ENCODE measurements around the gene SNORC.

Gene SNORC

DNA sequence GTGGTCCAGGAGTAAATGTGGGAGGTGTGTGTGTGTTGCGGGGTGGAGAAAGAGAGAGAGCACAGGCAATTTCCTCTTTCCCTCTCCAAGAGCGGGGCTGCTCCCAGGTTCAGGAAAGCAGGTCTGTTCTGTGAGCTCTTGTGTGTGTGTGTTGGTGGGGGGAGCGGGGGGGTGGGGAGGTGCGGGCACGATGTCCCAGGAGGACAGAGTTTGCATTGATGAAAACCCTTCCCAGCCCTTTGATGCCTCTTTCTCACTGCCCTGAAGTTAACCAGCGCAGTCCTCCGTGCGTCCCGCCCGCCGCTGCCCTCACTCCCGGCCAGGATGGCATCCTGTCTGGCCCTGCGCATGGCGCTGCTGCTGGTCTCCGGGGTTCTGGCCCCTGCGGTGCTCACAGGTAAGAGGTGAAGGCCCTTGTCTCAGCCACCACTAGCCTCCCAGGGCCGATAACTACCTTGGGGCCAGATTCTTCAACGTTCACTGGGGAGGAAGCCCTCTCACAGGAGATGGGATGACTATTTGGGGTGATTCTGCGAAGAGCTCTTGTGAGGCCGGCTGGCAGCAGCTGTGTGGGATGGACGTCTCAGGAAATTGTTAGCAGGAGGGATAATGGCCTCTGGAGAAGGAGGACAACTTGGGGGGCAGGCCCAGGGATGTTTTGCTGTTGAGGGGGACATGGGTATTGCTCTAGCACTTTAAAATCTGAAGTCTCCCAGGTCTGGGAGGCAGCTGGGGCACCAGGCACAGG, at the start of gene SNORC:
TSS of gene SNORC (plus strand) at position 247 of the 748 bp plus-strand sequence. CDS start at position 325, 78 bp downstream.
- in situ Hi-C loops (cut with HindIII; ENCODE audit: low sequenced_read_pairs): loop anchor here (25.0 kb wide), 1 partner anchor 367 kb away; no protein-coding TSS in a partner anchor

DNA sequence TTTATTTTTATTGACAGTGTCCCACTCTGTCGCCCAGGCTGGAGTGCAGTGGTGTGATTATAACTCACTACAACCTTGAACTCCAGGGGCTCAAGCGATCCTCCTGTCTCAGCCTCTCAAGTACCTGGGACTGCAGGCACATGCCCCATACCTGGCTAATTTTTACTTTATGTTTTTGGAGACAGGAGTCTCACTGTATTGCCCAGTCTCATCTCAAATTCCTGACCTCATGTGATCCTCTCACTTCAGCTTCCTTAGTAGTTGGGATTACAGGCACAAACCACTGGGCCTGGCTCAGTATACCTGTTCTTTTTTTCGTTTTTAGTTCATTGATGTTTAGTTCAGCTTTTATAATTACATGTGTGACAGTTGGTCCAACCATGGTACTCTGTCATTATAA, 40.1 kb upstream of the SNORC start:
- in situ Hi-C loops (cut with HindIII; ENCODE audit: low sequenced_read_pairs): no loop called here

DNA sequence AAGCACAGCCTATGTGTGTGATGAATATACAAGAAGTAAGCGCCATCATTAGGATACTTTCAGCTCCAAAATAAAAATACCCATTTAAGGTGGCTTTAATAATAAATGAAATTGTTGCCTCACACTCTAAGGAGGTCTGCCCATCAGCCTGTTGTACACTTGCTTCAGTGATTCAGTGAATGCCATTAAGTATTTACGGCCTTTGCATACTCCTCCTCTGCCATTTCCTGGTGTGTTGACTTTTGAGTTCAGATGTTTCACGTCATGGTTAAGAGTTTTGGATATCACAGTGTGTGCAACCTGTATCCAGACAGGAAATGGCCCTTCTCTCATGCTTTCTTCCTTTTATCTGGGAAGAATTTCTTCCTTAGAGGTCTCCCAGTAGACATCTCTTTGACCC, 38.6 kb upstream of the SNORC start:
- in situ Hi-C loops (cut with HindIII; ENCODE audit: low sequenced_read_pairs): no loop called here

DNA sequence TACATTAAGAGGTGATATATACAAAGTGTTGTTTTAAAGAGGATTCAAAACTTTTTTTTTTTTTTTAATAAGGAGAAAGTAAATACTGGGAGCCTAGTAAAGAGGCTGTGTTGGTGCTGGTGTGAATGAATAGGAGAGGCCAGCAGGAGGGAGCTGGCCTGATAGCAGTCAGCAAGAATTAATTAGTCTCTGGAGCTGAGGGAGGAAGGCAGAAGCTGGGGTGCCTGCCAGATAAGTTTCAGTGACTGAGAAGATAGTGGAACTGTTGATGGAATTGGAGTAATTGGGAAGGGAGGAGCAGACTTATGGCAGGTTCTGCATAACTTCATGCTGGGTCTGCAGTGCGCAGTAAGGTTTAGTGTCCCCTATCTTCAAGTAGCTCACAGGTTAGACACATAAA, 36.2 kb upstream of the SNORC start:
- in situ Hi-C loops (cut with HindIII; ENCODE audit: low sequenced_read_pairs): no loop called here

DNA sequence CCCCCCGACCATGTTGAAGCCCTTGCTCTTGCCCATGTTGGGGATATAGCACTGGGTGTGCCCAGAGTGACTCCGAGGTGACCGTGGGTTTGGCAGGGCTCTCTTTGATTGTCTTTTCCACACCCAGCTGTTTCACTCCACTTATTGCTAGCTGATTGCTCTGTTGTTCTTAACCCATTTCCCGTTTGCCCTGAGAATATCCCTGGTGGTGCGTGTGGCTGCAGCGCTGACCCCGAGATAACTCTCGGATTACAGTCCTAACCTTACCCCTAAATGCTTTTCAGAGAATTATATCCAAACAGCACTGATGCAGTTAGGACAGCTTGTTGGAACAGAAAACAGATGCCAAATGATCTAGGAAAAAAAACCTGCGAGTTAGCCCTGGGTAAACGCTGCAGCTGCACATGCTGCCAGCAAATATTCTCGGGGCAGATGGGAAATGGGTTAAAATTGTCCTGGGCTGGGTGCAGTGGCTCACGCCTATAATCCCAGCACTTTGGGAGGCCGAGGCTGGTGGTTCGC, 34.3 kb upstream of the SNORC start:
- in situ Hi-C loops (cut with HindIII; ENCODE audit: low sequenced_read_pairs): no loop called here

DNA sequence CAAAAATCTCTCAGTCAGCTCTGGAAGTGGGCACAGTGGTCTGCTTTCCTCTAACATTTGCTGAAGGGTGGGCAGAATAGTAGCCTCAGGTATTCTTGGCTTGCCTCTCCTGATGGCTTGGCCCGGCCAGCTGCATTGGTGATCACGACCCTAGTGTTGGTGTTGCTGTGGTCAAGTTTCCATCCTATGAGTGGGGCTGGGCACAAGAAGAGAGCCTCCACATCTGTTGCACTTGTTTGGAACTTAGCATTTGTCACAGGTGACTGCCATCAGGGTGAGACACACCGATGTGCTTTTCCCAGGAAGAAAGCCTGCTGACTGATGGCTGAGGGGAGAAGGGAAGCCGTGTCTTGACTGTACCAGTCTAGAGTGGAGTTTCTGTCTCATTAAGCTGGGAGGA, 33.1 kb upstream of the SNORC start:
- in situ Hi-C loops (cut with HindIII; ENCODE audit: low sequenced_read_pairs): no loop called here

DNA sequence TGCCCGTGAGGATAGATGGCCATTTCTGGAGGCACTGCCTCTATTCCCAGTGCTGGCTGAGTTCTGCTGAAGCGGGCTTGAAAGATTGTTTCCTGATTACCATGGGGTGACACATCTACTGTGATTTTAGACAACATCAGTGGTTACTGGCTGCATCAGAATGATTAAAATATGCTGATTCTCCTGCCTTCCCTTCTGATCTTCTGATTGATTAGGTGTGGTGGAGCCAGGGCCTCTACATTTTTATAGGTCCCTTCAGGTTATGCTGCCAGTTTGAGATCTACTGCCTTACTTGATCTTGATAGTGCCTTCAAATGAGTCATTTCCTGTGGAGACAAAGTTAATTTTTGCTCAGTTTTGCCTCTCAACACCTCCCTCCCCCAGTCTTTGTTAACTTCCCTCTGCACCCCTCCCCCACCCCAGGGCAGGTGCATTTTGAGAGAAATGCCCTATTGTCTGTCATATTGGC, 31.6 kb upstream of the SNORC start:
- in situ Hi-C loops (cut with HindIII; ENCODE audit: low sequenced_read_pairs): no loop called here

DNA sequence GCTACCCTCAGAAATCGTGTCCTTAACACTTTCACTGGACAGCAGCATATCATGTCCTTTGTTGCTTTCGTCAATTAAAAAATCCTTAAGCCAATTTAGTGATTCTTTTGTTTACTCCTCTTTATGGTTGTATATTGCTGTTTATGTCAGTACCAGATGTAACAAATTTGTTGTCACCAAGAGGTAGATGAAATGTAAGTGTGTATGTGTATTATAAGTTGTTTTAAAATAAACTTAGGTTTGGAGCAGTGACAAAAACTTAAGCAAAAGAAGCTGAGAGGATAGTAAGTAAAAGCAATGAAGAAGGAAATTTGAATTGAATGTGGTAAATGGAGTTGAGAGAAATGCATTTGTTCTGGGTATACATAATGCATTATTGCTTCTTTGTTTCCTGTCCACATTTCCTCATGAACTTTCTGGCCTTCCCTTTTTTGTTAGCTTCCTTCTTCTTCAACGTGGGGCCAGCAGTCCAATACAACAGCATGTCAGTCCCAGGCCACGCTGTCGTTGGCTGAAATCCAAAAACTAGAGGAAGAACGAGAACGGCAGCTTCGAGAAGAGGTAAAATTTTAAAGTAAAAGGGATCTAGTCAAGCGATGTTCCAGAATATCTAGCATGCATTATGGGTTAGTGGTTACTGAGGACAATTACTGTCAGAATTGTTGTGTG, 30.5 kb upstream of the SNORC start:
- in situ Hi-C loops (cut with HindIII; ENCODE audit: low sequenced_read_pairs): no loop called here

DNA sequence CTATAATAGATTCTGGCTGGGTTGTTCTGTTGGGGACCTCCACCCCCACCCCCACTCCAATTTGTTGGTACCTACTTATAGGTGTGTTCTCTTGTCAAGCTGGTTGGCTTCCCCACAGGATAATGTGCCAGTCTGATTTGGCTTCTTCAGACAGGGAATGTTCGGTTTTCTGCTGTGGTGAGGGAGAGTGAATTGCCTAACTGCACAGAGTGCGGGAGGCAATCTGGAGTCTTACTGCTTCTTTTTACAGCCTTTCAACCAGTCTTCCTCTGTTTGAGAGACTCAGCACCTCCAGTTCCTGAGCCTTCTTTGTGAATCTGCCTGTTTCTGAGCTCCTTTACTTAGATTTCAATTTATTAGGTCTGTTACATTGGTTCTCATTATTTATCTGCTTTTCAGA, 27.4 kb upstream of the SNORC start:
- in situ Hi-C loops (cut with HindIII; ENCODE audit: low sequenced_read_pairs): no loop called here

DNA sequence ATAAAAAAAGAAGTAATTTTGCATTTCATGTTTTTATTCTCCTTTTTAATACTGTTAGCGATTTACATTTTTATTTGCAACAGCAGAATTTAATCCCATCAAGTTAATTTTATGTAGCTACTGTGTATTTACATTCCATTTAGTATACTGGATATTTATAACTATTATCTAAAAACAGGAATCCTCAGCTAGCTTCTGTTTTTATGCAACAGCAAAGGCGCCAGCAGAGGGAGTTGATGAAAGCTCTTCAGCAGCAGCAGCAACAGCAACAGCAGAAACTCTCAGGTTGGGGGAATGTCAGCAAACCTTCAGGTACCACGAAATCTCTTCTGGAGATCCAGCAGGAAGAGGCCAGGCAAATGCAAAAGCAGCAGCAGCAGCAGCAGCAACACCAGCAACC, 26.2 kb upstream of the SNORC start:
- in situ Hi-C loops (cut with HindIII; ENCODE audit: low sequenced_read_pairs): no loop called here

DNA sequence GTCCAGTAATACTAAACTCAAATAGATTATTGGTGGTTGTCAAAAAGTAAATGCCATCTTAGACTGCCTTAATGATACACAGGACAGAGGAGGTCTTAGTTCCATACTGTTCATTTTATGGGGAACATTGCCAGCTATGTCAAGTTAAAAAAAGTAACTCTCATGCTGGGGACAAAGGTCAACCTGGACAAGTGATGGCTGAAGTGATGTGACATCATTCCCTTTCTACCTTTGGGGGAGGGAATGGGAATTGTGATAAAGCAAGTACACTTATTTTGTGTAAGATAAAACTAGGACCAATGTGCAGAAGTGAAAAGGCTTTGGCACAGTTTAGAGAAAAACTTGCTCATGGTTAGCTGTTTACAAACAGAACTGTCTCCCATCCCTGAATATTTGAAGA, 24.0 kb upstream of the SNORC start:
- in situ Hi-C loops (cut with HindIII; ENCODE audit: low sequenced_read_pairs): no loop called here

DNA sequence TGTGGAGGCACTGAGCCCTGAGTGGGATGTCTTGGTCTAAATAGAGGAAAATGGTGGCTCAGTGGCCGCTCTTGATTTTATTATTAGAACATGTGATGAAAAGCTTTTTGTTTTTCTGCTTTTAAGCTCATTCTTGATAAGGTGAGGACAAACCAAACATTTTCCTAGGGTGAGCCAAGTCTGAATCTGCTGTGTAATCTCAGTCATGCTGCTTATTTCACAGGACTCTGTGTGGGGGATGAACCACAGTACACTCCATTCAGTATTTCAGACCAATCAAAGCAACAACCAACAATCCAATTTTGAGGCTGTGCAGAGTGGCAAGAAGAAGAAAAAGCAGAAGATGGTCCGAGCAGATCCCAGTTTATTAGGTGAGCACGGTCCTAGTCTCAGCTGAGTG, 20.0 kb upstream of the SNORC start:
- in situ Hi-C loops (cut with HindIII; ENCODE audit: low sequenced_read_pairs): loop anchor here (25.0 kb wide), 1 partner anchor 387 kb away; no protein-coding TSS in a partner anchor

DNA sequence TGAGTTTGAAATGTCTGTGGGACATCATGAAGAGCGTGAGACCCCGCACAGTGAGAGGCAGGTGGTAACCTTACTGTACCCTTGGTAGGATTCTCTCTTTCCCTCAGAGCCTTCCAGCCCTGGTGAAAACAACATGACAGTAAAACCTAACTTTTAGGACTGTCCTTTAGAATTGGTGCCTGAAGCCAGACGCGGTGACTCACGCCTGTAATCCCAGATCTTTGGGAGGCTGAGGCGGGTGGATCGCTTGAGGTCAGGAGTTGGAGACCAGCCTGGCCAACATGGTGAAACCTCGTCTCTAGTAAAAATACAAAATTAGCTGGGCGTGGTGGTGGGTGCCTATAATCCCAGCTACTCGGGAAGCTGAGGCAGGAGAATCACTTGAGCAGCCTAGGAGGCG, 18.0 kb upstream of the SNORC start:
- in situ Hi-C loops (cut with HindIII; ENCODE audit: low sequenced_read_pairs): loop anchor here (25.0 kb wide), 1 partner anchor 385 kb away; no protein-coding TSS in a partner anchor

DNA sequence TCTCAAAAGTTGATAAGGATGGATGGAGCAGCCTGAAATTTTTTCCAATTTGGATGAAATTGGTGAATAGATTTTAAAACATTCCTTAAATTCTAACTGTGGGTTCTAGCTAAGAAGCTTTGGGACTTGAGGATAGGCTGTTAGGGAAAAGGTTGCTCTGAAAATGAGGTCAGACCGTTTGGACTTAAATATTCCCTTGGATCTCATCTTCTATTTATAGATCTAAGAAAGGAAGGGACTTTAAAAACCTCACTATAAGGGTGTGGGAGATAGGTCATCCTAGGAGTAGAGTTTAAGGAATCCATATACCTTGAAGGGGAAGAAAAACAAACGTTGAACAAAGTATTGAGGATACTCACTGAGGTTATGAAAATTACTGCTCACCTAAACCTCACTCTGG, 17.4 kb upstream of the SNORC start:
- in situ Hi-C loops (cut with HindIII; ENCODE audit: low sequenced_read_pairs): loop anchor here (25.0 kb wide), 1 partner anchor 385 kb away; no protein-coding TSS in a partner anchor

DNA sequence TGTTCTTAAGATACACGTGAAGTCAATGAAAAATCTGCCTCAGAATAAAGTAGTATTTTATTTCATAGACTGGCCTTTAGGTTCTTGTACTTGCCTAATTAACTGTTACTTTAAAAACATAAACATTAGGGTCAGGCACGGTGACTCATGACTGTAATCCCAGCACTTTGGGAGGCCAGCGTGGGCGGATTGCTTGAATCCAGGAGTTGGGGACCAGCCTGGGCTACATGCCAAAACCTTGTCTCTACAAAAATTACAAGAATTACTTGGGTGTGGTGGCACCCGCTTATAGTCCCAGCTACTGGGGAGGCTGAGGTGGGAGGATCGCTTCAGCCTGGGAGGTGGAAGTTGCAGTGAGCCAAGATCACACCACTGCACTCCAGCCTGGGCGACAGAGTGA, 16.0 kb upstream of the SNORC start:
- in situ Hi-C loops (cut with HindIII; ENCODE audit: low sequenced_read_pairs): loop anchor here (25.0 kb wide), 1 partner anchor 383 kb away; no protein-coding TSS in a partner anchor

DNA sequence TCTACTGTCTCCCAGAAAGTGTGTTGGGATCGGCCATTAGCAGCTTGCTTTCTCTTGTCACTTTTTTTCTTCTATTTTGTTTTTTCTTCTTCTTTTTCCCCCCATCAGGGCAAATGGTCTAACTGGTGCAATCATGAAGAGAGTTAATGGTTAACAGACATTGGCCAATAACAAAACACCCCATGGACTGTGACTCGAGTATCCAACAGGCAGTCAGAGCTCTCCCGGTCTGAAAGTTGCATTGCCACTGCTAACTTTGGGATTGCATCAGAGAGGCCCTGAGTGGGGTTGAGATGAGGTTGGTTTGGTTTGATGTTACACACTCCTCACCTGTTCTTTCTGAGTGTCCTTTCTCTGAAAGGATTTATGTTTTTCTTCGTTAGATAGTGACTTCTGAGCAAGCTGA, 12.9 kb upstream of the SNORC start:
- in situ Hi-C loops (cut with HindIII; ENCODE audit: low sequenced_read_pairs): loop anchor here (25.0 kb wide), 1 partner anchor 380 kb away; no protein-coding TSS in a partner anchor

DNA sequence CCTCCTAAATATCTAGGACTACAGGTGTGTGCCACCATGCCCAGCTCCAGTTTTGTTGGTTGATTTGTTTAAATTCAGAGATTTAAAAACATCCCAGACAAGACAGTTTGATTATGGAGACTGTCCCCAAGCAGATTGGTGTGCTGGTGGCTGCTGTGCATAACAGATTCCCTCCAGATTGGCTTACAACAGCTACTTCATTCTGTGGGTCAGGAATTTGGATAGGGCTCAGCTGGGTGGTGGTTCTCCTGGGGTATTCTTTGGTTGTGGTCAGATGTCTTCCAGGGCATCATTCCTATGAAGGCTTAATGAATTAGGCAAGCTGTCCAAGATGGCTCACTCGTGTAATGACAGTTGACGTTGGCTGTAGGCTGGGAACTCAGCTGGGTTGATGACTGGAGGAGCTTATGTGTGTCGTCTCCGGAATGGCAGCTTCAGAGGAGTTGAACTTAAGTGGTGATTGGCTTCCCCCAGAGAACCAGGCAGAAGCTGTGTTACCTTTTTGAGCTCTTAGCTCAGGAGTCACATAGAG, 10.6 kb upstream of the SNORC start:
- in situ Hi-C loops (cut with HindIII; ENCODE audit: low sequenced_read_pairs): loop anchor here (25.0 kb wide), 1 partner anchor 378 kb away; no protein-coding TSS in a partner anchor

DNA sequence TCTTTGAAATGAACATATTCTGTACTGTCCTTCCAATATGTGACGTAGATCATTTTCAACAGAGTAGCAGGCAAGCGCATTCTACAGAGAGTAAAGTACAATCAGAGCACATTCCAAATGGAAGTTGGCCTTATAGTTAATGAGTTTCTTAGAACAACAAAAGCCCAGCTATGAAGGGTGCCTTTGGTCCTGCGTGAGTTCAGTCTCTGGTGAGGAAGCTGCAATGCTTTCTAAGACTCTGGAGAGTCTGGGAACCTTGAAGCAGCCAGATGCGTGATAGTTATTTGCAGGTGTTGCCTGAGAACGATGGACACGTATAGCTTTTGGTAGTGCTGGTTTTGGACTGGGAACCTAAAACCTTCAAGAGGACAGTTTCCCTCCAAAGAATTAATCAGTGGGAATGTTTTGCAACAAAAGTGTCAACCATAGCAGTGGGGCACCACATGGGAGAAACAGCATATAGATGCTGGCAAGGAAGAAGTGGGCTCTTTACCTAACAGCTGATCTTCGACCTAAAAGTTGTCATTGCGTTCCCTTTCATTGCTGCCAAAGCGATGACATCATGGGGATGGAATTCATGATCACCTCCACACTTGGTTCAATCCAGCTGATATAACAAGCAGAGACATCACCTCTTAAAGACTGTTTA, 9.3 kb upstream of the SNORC start:
- in situ Hi-C loops (cut with HindIII; ENCODE audit: low sequenced_read_pairs): loop anchor here (25.0 kb wide), 1 partner anchor 377 kb away; no protein-coding TSS in a partner anchor

DNA sequence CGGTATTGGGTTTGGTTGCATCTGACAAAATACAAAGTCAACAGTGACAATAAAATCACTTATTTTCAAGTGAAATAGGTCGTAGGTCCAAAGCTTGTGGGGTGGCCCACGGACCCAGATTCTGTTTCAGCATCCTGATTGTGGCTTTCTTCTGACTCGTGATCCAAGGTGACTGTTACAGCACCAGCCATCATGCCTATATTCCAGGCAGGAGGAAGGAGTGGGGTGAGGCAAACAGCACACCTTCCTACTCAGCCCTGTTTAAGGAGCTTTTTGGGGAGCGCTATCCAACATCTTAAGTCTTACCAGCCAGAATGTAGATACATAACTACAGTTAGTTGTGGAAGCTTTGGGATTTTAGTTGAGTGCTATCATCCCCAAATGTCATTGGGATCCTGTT, 8.7 kb upstream of the SNORC start:
- in situ Hi-C loops (cut with HindIII; ENCODE audit: low sequenced_read_pairs): loop anchor here (25.0 kb wide), 1 partner anchor 376 kb away; no protein-coding TSS in a partner anchor

DNA sequence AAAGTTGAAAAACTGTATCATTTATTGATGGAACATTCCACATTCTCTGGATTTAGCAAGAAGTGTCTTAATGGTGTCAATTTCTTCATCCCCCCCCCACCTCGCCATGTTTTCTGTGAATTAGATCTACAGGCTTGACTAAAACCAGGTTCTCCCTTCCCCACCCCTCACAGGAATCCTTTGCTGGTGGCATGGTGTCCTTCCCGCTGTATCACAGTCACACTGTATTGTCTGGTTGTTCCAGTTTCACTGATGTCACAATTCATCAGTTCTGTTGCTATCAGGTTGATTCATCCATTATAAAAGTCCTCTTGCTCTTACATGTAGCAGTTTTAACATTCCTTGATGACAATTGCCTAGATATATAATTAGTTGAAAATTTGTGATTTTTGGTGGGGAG, 6.1 kb upstream of the SNORC start:
- in situ Hi-C loops (cut with HindIII; ENCODE audit: low sequenced_read_pairs): loop anchor here (25.0 kb wide), 1 partner anchor 373 kb away; no protein-coding TSS in a partner anchor

DNA sequence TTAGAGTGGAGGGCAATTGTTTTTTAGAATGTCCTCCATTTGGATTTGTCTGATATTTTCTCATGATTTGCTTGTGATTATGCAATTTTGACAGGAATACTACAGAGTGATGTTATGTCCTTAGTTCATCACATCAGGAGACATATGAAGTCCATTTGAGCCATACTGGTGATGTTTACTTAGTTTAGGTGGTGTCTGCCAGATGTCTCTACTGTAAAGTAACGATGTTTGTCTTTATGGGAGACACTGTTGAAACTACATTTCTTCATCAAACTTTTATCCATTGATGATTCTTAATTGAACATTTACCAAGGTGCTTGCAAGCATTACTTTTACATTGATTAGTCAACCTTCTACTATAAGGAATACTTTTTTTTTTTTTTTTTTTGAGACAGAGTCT, 4.9 kb upstream of the SNORC start:
- in situ Hi-C loops (cut with HindIII; ENCODE audit: low sequenced_read_pairs): loop anchor here (25.0 kb wide), 1 partner anchor 372 kb away; no protein-coding TSS in a partner anchor
